ENCODE measurements around the gene RRM2.

DNA sequence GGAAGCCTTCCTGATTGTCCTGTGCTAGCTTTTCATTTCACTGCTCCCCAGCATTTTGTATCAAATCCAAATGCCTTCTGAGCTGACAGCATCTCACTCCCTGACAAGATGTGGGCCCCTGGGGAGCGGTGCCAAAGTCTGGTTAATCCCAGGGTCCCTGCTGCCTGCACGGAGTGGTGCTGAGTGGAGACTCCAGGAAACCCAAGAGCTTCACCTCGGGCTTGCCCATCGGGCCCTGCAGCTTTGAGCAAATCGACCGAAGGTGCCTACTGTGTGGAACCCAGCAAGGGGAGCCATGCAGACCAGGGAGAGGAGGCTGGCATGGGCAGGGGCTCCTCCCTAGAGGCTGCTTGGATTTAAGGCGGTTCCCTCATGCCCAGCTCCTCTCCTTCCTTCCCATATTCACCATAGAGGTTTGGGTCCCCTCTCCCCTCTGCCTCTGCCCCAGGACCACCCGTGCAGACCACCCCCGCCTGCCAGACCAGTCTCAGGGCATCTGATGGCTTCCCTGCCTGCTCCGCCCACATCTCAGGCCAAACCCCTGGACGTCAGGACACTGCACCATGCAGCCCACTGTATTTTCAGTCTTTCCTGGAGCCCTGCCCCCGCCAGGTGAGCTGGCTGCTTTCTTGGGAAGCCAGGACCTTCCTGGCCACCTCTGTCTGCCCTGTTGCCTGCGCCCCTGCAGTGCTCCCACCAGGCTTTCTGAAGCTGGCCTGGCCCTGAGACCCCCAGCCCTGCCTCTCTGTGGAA is 37.8 kb downstream of the RRM2 start:
- TF ChIP-seq, protein P1, sequence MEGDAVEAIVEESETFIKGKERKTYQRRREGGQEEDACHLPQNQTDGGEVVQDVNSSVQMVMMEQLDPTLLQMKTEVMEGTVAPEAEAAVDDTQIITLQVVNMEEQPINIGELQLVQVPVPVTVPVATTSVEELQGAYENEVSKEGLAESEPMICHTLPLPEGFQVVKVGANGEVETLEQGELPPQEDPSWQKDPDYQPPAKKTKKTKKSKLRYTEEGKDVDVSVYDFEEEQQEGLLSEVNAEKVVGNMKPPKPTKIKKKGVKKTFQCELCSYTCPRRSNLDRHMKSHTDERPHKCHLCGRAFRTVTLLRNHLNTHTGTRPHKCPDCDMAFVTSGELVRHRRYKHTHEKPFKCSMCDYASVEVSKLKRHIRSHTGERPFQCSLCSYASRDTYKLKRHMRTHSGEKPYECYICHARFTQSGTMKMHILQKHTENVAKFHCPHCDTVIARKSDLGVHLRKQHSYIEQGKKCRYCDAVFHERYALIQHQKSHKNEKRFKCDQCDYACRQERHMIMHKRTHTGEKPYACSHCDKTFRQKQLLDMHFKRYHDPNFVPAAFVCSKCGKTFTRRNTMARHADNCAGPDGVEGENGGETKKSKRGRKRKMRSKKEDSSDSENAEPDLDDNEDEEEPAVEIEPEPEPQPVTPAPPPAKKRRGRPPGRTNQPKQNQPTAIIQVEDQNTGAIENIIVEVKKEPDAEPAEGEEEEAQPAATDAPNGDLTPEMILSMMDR (IDR thresholded peaks at IDR 0.05; ENCODE audit: borderline replicate concordance, extremely low read depth, low read length, poor library complexity, severe bottlenecking): no peak
- no peak for TF ChIP-seq EZH2 (IDR thresholded peaks at IDR 0.05; ENCODE audit: borderline replicate concordance, low read depth, low read length, severe bottlenecking)
